Measurements from ENCODE around the gene ACOT13.

The ACOT13 gene

DNA sequence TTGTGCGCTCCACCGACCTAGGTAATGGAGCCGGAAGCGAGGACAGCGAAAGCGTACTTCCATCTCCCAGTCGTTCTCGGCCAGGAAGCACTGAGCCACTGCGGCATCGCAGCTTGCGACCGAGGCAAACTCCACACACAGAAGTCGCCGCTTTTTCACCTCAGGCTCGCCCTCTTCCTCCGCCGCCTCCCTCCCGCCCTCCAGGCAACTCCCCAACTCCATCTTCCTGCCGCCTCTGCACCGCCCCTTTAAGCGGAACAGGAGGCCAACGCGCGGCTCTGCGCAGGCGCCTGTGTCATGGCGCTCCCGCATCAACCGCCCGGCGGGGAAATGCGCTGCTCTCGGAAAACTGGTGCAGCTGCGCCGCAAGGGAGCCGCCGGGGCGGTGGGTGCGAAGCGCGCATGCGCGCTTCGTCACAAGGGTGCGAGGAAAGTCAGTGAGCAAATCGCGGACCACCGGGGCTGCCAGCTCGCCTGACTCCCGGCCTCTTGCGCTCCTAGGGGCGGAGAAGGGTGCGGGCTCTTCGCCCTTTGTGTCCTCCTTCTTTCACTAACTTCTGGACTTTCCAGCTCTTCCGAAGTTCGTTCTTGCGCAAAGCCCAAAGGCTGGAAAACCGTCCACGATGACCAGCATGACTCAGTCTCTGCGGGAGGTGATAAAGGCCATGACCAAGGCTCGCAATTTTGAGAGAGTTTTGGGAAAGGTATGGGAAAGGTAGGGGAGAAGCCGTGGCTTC, at the start of gene ACOT13, which contains the start of gene TDP2:
Gene ACOT13, plus strand, starts transcription at position 437 of the 737 bp plus-strand sequence. Its CDS starts 187 bp downstream, at position 624.
Gene TDP2, minus strand, starts transcription at position 259 of the 737 bp plus-strand sequence. Its CDS starts 37 bp downstream, at position 222.
- H3K36me3 ChIP-seq (ENCODE audit: control insufficient read depth in 2 of 2, insufficient read depth in 1 of 2, low read length in 2 of 2), result peaks cover 9 to 33% of the 10 kb centered on the region in 2 experiments; a peak in 2 of 3 replicates
- peak within 1 kb of the TSS; percentile 93 for H3K4me3 ChIP-seq (ENCODE audit: low read depth, low read length)
- H3K27ac ChIP-seq (ENCODE audit: extremely low read depth, low read depth, low read length), result peak within 1 kb of the TSS; percentile 71
- no peaks in the 10 kb centered on the region for H3K9me3 ChIP-seq (ENCODE audit: control insufficient read depth, insufficient read depth, low read depth, low read length)
- CTCF ChIA-PET, result interaction anchor here (0.6 to 2.9 kb wide), 12 partner anchors 17 to 236 kb away, joined by 3 to 31 read pairs (median 4); no protein-coding TSS in a partner anchor
- POLR2A ChIA-PET, result interaction anchor here (0.5 to 2.6 kb wide), 10 partner anchors 16 to 172 kb away, joined by 3 to 28 read pairs (median 6); partner anchors contain the start of genes ALDH5A1, C6orf62, GMNN and KIAA0319
- H3K4me1 ChIP-seq (ENCODE audit: control insufficient read depth, insufficient read depth, low read length), result no peaks in the 10 kb centered on the region; the same call in 1 of the 2 replicates
- TF ChIP-seq WT1 (tag by site-specific recombination; IDR thresholded peaks at IDR 0.05), result peak; percentile 92
- TF ChIP-seq ZBTB10 (tag by site-specific recombination; IDR thresholded peaks at IDR 0.05), result peak; percentile 75
- TF ChIP-seq MEIS1 (CRISPR knock-in tag; IDR thresholded peaks at IDR 0.05; ENCODE audit: borderline replicate concordance), result no peak
- TF ChIP-seq, protein P1, sequence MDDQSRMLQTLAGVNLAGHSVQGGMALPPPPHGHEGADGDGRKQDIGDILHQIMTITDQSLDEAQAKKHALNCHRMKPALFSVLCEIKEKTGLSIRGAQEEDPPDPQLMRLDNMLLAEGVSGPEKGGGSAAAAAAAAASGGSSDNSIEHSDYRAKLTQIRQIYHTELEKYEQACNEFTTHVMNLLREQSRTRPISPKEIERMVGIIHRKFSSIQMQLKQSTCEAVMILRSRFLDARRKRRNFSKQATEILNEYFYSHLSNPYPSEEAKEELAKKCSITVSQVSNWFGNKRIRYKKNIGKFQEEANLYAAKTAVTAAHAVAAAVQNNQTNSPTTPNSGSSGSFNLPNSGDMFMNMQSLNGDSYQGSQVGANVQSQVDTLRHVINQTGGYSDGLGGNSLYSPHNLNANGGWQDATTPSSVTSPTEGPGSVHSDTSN (CRISPR knock-in tag; IDR thresholded peaks at IDR 0.05), result peak; percentile 0; the same call in 1 of the 2 replicates
- no peak for TF ChIP-seq ZNF830 (tag by site-specific recombination; IDR thresholded peaks at IDR 0.05; ENCODE audit: low read depth)
- peak; percentile 74 for TF ChIP-seq GLIS2 (tag by site-specific recombination; IDR thresholded peaks at IDR 0.05)
- no peak for TF ChIP-seq ZNF658 (tag by site-specific recombination; IDR thresholded peaks at IDR 0.05)
- TF ChIP-seq ZNF704 (tag by site-specific recombination; IDR thresholded peaks at IDR 0.05), result no peak
- peak; percentile 87 for TF ChIP-seq ZFP69B (tag by site-specific recombination; IDR thresholded peaks at IDR 0.05)
- TF ChIP-seq ZSCAN16 (tag by site-specific recombination; IDR thresholded peaks at IDR 0.05), result 0 out of 2 replicates have a peak, but pooled peaks have one; percentile 30
- no peak for TF ChIP-seq ZSCAN23 (tag by site-specific recombination; IDR thresholded peaks at IDR 0.05)
- peak; percentile 58; the same call in 1 of the 2 replicates for TF ChIP-seq ZNF24 (tag by site-specific recombination; IDR thresholded peaks at IDR 0.05)
- TF ChIP-seq ZNF677 (tag by site-specific recombination; IDR thresholded peaks at IDR 0.05), result peak; percentile 32; the same call in 1 of the 2 replicates
- TF ChIP-seq ZNF354C (tag by site-specific recombination; IDR thresholded peaks at IDR 0.05; ENCODE audit: borderline replicate concordance, low read depth), result no peak
- peak; percentile 88 for TF ChIP-seq ZNF2 (tag by site-specific recombination; IDR thresholded peaks at IDR 0.05)
- peak; percentile 61; the same call in 1 of the 2 replicates for TF ChIP-seq PATZ1 (tag by site-specific recombination; IDR thresholded peaks at IDR 0.05)
- peak; percentile 64; the same call in 1 of the 2 replicates for TF ChIP-seq YY1 (tag by site-specific recombination; IDR thresholded peaks at IDR 0.05)
- no peak for TF ChIP-seq ZNF311 (tag by site-specific recombination; IDR thresholded peaks at IDR 0.05; ENCODE audit: borderline replicate concordance)
- TF ChIP-seq ZSCAN30 (tag by site-specific recombination; IDR thresholded peaks at IDR 0.05), result peak; percentile 76
- peak; percentile 91 for TF ChIP-seq SP3 (tag by site-specific recombination; IDR thresholded peaks at IDR 0.05)
- TF ChIP-seq ZNF48 (tag by site-specific recombination; IDR thresholded peaks at IDR 0.05), result no peak
- TF ChIP-seq ZNF571 (tag by site-specific recombination; IDR thresholded peaks at IDR 0.05), result no peak
- no peak for TF ChIP-seq ZSCAN18 (tag by site-specific recombination; IDR thresholded peaks at IDR 0.05)
- peak; percentile 85; the same call in 1 of the 2 replicates for TF ChIP-seq ZBTB44 (tag by site-specific recombination; IDR thresholded peaks at IDR 0.05)
- TF ChIP-seq ZNF169 (tag by site-specific recombination; IDR thresholded peaks at IDR 0.05), result no peak
- TF ChIP-seq ZNF561 (tag by site-specific recombination; IDR thresholded peaks at IDR 0.05; ENCODE audit: borderline replicate concordance), result peak; percentile 86; the same call in 1 of the 2 replicates
- TF ChIP-seq KLF7 (tag by site-specific recombination; IDR thresholded peaks at IDR 0.05; ENCODE audit: borderline replicate concordance), result peak; percentile 86; the same call in 1 of the 2 replicates

All from HEK293 (cell line).